ENCODE results near the gene NUP54.

- TF ChIP-seq CTCF (IDR thresholded peaks at IDR 0.05) (no peak), POLR2AphosphoS5 (IDR thresholded peaks at IDR 0.05) (no peak), EP300 (IDR thresholded peaks at IDR 0.05) (no peak)
These were observed 599 bp downstream of the NUP54 start for GRCh38 chr4:76147454-76148141.
